UCSD-AML1 (cell line): Measurements from ENCODE around the gene DNAAF8.
"Not testable (repeated sequence)": the region's sequence is repeated elsewhere in the genome, so short reads cannot be mapped to it uniquely, and the experiment has no call there.

Source experiments
- DNase-seq: peaks from one replicate; lab custom pipeline; 2025; ENCODE audit not compliant: unreplicated experiment; lab: John Stamatoyannopoulos, UW

The DNAAF8 gene

DNA sequence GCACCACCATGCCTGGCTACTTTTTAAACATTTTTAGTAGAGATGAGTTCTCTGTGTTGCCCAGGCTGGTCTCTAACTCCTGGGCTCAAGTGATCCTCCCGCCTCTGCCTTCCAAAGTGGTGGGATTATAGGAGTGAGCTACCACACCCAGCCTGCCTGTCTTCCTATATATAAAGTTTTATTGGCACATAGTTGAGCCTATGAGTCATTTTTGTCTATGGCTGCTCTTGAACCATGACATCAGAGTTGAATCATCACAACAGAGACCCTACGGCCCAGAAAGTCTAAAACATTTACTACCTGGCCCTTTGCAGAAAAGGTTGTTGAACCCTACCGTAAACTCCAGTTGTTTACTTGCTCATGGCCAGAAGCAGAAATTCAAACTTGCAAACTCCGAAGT, 45.9 kb downstream of the DNAAF8 start:
- no peak for DNase-seq

DNA sequence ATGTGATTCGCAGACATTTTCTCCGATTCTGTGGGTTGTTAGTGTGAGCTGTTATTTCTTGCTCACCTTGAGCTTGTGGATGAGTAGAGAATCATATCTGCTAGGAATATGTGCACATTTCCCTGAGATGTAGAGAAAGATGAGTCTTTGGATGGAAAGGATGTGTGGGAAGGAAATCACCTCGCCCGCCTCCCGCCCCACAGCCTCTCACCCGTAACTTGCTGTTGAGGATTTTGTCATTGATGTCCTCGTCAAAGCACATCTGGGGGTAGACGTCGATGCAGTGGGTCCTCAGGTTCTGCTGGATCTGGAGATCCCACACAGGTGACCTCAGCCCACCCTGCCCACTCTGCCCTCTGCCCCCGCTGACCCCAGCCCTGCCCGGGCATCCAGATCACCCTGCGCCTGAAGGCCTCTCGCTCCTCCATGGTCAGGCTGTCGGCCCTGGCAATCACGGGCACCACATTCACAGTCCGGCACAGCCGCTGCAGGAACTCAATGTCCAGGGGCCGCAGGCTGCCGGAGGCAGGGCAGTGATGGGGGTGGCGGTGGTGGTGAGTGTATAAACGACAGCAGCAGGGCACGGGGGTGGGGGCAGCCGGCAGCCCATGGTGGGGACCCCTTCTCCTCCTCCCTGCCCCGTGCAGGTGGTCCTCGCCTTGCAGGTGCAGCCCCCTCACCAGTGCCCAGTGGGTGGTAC, 49.1 kb downstream of the DNAAF8 start:
- no peak for DNase-seq

DNA sequence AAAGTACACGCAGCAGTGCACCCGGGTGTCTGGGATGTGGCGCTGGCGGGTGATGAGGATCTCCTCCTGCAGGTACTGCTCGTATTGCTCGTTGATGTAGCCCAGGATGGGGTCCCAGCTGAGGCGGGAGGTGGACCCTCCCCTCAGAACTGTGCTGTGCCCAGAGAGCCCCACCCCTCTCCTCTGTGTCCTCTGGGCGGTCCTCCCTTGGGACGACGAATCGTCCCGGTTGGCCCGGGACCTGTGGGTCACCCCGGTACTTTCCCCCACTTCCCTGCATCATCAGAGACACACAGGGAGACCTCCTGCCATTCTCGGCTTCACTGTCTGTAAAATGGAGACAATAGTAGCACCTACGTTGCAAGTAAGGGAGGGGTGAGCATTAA, 49.6 kb downstream of the DNAAF8 start:
- no peak for DNase-seq

DNA sequence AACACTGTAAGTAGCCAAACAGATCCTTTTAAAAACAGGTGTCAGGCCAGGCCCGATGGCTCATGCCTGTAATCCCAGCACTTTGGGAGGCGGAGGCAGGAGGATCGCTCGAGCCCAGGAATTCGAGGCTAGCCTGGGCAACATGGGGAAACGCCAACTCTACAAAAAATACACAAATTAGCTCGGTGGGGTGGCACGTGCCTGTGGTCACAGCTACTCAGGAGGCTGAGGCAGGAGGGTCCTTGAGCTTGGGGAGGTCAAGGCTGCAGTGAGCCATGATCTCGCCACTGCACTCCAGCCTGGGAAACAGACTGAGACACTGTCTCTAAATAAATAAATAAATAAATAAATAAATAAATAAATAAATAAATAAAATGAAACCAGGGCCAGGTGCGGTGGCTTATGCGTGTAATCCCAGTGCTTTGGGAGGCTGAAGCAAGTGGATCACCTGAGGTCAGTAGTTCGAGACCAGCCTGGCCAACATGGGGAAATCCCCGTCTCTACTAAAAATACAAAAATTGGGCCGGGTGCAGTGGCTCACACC, 50.2 kb downstream of the DNAAF8 start:
- DNase-seq: not testable (repeated sequence)

DNA sequence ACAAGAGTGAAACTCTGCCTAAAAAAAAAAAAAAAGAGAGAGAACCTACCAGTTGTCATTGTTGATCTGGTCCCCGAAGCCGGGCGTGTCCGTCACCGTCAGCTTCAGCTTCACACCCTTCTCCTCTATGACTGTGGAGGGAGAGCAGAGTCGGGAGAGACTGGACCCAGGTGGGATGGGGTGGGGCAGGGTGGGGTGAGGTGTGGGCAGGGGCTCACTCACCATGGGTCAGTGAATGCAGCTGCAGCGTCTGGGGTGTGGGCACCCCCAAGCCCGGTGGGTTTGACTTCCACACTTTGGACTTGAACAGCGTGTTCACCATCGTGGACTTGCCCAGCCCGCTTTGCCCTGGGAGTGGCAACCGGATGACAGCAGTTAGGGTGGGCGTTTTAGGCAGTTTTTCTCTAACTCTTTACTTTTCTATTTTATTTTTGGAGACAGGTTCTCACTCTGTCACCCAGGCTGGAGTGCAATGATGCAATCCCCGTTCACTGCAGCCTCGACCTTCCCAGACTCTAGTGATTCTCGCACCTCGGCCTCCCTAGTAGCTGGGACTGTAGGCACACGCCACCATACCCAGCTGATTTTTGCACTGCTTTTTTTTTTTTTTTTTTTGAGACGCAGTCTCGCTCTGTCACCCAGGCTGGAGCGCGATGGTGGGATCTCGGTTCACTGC, 51.6 kb downstream of the DNAAF8 start:
- no peak for DNase-seq

DNA sequence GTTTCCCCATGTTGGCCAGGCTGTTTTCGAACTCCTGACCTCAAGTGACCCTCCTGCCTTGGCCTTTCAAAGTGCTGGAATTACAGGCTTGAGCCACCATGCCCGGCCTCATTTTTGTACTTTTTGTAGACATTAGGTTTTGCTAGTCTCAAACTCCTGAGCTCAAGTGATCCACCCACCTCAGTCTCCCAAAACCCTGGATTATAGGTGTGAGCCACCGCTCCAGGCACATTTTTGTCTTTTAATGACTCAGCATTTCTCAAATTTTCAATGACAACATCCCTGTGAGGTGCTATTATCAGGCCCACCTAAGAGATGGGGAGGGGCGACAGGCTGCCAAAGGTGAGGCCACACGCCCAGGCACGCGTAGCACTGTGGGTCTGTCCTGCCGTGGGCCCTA, 52.7 kb downstream of the DNAAF8 start:
- DNase-seq: no peak

DNA sequence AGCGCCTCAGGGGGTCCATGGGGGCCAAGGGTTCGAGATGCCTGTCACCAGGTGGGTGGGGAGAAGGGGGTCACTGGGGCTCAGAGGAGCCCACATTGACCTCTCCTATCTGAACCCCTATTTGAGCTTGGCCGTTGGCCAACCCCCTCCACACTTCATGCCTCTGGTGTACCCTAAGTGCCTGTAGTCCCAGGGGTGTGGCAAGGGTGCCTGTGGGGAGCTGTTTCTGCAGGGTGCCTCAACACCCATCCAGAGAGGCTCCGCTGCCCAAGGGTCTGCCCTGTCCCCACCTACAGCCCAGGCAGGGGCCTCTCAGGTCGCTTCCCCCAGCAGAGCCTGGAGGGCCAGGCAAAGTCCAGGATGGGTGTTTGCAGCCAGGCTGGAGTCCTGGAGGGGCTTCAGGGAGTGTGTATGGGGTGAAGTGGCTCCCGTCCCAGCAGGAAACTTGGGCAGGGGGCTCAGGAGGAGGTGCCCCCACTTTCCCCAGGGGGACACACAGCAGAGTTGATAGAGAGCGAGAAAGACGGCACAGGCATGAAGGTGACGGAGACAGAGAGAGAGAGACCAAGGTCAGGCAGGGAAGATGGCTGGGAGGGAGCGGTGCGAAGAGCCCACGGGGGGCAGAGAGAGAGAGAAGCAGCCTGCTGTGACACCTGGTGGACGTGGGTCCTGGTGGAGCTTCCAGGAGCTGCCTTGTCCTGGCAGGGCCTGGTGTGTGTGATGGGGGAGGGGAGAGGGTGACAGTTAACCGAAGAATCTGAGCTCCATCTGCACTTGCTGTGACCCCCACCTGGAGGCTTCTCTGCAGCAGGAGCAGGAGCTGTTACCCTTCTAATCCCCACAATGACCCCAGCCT, 53.5 kb downstream of the DNAAF8 start, which contains the start of gene SEPTIN12:
Gene SEPTIN12 (minus strand): TSS at position 719 of the 856 bp plus-strand sequence. CDS start 700 bp downstream, at position 19.
- no peak for DNase-seq

DNA sequence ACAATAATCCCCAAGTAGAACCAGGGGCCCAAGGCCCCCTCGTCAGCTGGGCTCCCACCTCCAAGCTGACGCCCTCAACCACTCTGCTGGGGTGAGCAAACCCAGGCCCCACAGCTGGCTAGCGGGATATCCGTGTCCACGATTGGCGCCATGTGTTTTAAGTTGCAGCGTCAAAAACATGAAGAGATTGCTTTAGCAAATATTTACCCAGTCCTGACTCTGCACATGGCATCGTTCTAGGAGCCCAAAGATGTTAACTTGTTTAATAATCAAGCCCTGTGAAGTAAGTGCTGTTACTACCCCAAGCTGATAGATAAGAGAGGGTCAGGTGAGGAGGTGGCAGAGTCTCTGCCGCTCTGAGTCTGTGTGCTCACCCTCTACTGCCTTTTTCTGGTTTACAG, 54.2 kb downstream of the DNAAF8 start:
- DNase-seq: no peak

DNA sequence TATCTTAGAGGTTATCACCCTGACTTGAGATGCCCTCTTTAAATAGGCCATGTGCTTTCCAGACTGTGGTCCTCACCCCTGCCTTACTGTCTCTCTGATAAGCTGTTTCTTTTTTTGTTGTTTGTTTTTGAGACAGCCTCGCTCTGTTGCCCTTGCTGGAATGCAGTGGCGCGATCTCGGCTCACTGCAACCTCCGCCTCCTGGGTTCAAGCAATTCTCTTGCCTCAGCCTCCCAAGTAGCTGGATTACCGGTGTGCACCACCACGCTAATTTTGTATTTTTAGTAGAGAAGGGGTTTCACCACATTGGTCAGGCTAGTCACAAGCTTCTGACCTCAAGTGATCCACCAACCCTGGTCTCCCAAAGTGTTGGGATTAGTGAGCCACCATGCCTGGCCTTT, 54.6 kb downstream of the DNAAF8 start:
- DNase-seq: no peak

DNA sequence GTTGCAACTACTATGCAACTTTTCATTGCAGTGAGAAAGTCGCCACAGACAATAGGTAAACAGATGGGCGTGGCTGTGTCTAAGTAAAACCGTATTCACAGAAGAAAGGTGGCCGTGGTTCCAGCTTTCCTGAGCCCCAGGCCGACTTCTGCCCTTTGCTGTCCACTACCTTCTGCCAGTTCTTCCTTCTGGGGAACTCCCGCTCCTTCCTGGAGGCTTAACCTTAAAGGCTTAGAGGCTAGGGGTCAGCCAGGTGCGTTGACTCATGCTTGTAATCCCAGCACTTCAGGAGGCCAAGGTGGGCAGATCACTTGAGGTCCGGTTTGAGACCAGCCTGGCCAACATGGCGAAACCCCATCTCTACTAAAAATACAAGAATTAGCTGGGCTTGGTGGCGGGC, 55.9 kb downstream of the DNAAF8 start:
- no peak for DNase-seq

DNA sequence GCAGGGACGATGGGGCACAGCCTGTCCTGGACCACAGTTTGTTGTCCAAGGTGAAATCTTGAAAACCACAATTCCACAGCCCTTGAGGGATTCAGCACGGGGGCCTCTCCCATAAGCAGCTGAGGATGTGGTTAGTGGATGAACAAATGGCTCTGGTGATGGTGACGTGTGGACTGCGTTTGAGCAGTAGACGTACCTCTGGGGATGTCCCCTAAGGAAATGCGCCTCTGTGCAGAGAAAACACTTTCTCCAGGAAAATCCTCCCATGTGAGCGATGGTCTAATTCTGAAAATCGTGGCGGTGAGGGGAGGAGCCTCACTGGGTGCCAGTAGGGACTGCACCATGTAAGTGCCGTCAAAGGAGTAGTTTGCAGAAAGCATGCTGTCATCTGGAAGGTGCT, 56.5 kb downstream of the DNAAF8 start:
- DNase-seq: peak; percentile 31

DNA sequence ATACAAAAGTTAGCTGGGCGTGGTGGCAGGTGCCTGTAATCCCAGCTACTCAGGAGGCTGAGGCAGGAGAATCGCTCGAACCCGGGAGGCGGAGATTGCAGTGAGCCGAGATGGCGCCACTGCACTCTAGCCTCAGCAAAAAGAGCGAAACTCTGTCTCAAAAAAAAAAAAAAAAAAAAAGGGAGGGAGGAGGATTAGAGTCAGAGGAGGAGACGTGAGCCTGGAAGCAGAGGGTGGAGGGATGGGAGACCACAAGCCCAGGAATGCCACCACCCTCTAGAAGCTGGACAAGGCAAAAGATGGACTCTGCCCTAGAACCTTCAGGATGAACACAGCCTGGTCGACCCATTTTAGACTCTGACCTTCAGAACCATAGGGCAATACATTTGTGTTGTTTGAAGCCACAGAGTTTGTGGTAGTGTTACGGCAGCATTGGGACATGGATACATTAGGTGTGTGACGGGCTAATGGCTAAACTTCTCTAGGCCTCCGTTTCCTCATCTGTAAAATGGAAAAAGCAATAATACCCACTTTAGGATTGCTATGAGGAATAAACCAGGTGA, 58.7 kb downstream of the DNAAF8 start:
- no peak for DNase-seq

DNA sequence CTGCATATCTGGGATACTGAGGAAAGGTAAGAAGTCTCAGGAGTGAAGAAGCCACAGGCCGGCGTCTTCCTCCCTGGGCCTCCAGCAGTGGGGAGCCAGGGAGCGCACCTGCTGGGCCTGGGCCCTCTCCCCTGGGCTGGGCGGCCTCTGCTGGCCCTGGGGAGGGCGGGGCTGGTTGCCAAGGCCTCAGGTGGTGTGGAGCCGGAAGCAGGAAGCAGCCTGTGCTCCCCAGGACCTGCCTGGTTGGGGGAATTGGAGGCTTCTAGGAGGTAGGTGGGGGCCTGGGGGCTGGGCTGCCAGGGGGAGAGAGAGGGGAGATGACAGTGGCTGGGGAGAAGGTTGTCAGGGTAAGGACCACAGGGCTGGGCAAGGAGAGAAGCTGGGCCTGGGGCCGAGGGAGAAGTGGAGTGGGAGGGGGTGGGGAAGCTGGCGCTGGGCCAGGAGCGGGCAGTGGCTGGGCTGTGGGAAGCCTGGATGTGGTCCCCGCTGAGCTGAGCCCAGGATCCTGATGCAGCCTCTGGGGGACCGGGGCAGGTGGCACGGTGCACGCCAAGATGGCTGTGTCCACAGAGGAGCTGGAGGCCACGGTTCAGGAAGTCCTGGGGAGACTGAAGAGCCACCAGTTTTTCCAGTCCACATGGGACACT, 61.0 kb downstream of the DNAAF8 start, which contains the start of gene SMIM22:
Gene SMIM22 (plus strand): TSS at position 189 of the 647 bp plus-strand sequence. CDS start 366 bp downstream, at position 555.
- DNase-seq: no peak

DNA sequence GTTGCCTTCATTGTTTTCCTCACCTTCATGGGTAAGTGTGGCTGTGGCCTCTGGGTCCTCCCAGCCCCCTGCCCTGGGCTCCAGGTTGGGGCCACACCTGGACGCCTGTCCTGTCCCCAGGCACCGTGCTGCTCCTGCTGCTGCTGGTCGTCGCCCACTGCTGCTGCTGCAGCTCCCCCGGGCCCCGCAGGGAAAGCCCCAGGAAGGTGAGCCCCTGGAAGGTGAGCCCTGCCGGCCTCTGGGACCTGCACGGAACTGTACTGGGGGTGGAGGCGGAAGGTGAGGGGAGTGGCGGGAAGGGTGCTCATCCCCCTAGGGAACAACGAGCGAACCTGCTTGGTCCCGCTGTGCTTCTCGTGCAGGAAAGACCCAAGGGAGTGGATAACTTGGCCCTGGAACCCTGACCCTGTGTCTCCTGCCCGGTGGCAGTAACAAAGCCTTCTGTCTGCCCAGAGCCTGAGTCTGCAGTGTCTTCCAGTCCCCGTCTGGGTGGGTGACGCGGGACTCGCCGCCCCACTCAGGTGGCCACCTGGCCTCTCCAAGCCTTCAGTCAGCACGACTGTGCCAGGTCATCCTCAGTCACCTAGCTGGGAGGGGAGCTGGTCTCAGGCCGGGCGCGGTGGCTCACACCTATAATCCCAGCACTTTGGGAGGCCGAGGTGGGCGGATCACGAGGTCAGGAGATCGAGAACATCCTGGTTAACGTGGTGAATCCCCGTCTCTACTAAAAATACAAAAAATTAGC, 61.7 kb downstream of the DNAAF8 start:
- no peak for DNase-seq

DNA sequence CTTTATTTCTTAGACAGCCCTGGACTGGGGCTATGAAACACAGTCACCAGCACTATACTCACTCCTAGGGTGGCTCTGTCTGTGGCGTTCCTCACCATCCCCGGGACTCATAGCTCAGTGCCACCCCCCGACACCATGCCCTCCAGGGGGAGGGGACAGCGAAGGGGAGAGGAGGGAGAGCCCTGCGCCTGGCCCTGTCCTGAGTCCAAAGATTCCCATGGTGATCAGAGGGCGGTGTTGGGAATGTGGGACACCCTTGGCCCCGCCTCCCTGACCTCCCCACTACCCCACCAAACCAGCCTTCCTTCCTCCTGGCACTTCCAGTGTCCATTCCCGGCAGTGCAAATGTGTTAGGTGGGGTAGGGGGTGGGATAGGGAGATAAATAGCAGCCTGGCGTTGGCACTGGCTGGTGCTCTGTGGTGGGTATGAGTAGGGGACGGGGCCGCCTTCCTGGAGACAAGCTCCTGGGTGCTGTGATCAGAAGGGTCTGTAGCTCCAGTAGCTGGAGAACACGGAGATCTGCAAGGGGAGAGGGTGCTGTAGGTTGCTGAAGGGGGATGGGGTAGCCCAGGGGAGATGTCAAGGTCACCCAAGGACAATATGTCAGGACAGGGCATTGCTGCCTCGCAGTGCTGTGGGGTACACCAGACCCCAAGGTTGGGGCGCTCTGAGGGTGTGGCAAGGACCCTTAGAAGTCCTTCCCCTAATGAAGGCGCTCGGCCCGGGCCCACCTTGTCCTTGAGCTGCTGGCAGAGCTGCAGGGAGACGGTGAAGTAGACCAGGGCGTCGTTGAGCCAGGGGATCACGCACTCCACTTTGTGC, 62.9 kb downstream of the DNAAF8 start:
- DNase-seq: no peak

DNA sequence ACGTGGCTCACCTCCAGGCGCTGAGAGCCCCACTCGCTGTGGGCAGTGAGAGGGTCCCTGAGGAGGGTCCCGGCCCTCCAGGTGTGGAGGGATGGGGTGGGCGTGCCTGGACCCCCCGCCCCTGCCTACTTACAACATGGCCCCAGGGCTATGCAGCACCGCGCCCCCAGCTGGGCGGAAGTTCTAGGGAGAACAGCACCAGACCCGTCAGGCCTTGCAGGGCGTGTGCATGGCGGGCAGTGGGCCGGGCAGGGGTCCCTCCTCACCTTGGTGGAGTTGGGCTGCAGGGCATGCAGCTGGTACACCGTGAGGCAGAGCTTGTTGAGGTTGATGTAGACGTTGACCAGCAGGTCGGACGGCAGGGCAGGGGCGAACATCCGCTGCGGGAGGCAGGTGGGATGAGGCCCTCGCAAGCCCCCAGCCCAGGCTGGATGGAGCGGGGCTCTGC, 63.5 kb downstream of the DNAAF8 start:
- DNase-seq: no peak

DNA sequence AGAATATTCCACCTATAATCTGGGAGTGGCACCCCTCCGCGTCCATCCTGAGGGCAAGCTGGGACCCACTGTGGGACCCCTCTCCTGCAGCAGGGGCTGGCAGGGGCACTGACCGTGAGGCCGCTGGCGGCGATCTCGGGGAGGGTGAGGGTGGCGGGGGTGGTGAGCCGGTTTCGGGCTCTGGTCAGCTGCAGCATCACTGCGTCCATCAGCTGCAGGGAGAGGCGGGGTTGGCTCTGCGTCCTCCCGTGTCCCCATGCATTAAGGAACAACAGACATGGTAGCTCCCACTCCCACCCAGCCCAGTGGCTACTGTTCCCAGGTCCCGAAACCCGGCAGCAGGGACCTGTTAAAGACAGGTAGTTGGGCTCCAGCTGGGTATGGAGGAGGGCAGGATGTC, 64.1 kb downstream of the DNAAF8 start:
- no peak for DNase-seq
